GM12878 (cell line): Measurements from ENCODE around the gene ERP29. TPM values are rescaled to one million over a fixed set of nuclear protein-coding genes. Genes with fewer than 3 reads are reported as not detected.
A peak's percentile ranks its signal among the peaks of the same experiment; 100 is the strongest.

ENCODE experiments used
- ATAC-seq: fragments of 200-7000 bp; cut with Tn5 transposase; 3 replicates; pipeline ENCODE4 v1.9.1; 2020; ENCODE audit warnings: mild to moderate bottlenecking, moderate library complexity
- BruUV-seq: library from RNA; stranded (reverse); fragments of 400-500 nt; replicated peaks from 2 replicates; lab custom pipeline; 2021; lab: Mats Ljungman, UMichigan
- CTCF ChIA-PET: fragments of 300-600 bp; sonication (Branson Sonifier 250); formaldehyde crosslinking; extraction: SDS; loops from one replicate; lab custom pipeline; 2021; ENCODE audit warnings: inconsistent platforms; lab: Yijun Ruan, JAX
- POLR2A ChIA-PET: fragments of 350-600 bp; formaldehyde crosslinking; extraction: SDS; loops from one replicate; lab custom pipeline; 2021; ENCODE audit warnings: inconsistent platforms; lab: Charles Lee
- RAD21 ChIA-PET: fragments of 300-600 bp; sonication (Branson Sonifier 250); formaldehyde crosslinking; loops from one replicate; lab custom pipeline; 2023; ENCODE audit warnings: antibody characterized with exemption; ENCODE audit not compliant: unreplicated experiment; lab: Charles Lee
- SMC1A ChIA-PET: fragments of 300-600 bp; sonication (Branson Sonifier 250); formaldehyde crosslinking; loops from one replicate; lab custom pipeline; 2023; ENCODE audit not compliant: unreplicated experiment, uncharacterized antibody; lab: Charles Lee
- DNase-seq: peaks from one replicate; pipeline ENCODE4 v3.0.0-alpha.2; 2011; ENCODE audit warnings: low read depth, low spot score
- FAIRE-seq: peaks from 3 replicates; lab custom pipeline; 2011; peaks lifted over from hg19 to GRCh38; lab: Jason Lieb, UNC
- H2AFZ ChIP-seq: 2 replicates; pipeline ENCODE4 v1.6.0; 2011; ENCODE audit warnings: low read depth, low read length, control low read depth; ENCODE audit not compliant: control insufficient read depth
- H3K27ac ChIP-seq: 2 replicates; pipeline ENCODE4 v1.5.1; 2011; ENCODE audit warnings: control low read depth; ENCODE audit not compliant: control insufficient read depth, insufficient read depth
- H3K27me3 ChIP-seq, 2 experiments: replicated peaks in 1 of 2; 2 replicates each; pipeline versions ENCODE4 v1.6.0 to v1.6.1; 2011; ENCODE audit warnings: low read length in 1 of 2; ENCODE audit not compliant: control insufficient read depth in 2 of 2, insufficient read depth in 2 of 2
- H3K36me3 ChIP-seq, 2 experiments: 2 replicates each; pipeline ENCODE4 v1.5.1; 2011; ENCODE audit warnings: low read length in 1 of 2; ENCODE audit not compliant: control insufficient read depth in 2 of 2, insufficient read depth in 2 of 2
- H3K4me1 ChIP-seq: 2 replicates; pipeline ENCODE4 v1.6.1; 2011; ENCODE audit warnings: mild to moderate bottlenecking, low read length, moderate library complexity, mixed read lengths; ENCODE audit not compliant: control insufficient read depth, insufficient read depth
- H3K4me2 ChIP-seq: 2 replicates; pipeline ENCODE4 v1.6.0; 2011; ENCODE audit warnings: control low read depth; ENCODE audit not compliant: control insufficient read depth, insufficient read depth
- H3K4me3 ChIP-seq: fragments of 200-600 bp; sonication (generic); 2 replicates; pipeline ENCODE4 v1.5.1; 2016
- H3K79me2 ChIP-seq: 2 replicates; pipeline ENCODE4 v1.6.0; 2011; ENCODE audit warnings: low read length; ENCODE audit not compliant: control insufficient read depth, insufficient read depth
- H3K9ac ChIP-seq: 2 replicates; pipeline ENCODE4 v1.8.0; 2011; ENCODE audit warnings: low read length, control low read depth, mixed read lengths; ENCODE audit not compliant: control insufficient read depth, insufficient read depth
- H3K9me3 ChIP-seq: replicated peaks from 3 replicates; pipeline ENCODE4 v1.5.1; 2011; ENCODE audit warnings: mild to moderate bottlenecking, low read length; ENCODE audit not compliant: control insufficient read depth, insufficient read depth
- H4K20me1 ChIP-seq: 2 replicates; pipeline ENCODE4 v1.6.0; 2011; ENCODE audit not compliant: control insufficient read depth, insufficient read depth
- BCL11A ChIP-seq: IDR thresholded peaks from 2 replicates; pipeline ENCODE4 v1.6.1; 2011; ENCODE audit warnings: low read depth, low read length
- POLR2AphosphoS5 ChIP-seq: IDR thresholded peaks from 2 replicates; pipeline ENCODE4 v1.6.1; 2011; ENCODE audit warnings: mild to moderate bottlenecking, low read length, inconsistent platforms
- SIN3A ChIP-seq: IDR thresholded peaks from 2 replicates; pipeline ENCODE4 v1.6.1; 2012; ENCODE audit warnings: low read depth, low read length, improper control_type of control experiment
- SUPT20H ChIP-seq: IDR thresholded peaks from 2 replicates; pipeline ENCODE4 v1.6.1; 2011; ENCODE audit warnings: low read depth, mild to moderate bottlenecking, low read length, moderate library complexity, borderline replicate concordance; ENCODE audit not compliant: control insufficient read depth
- ZNF384 ChIP-seq: IDR thresholded peaks from 2 replicates; pipeline ENCODE4 v1.6.1; 2012; ENCODE audit warnings: low read depth, mild to moderate bottlenecking, low read length, improper control_type of control experiment, borderline replicate concordance
- ZSCAN29 ChIP-seq: fragments of 450-650 bp; IDR thresholded peaks from 2 replicates; pipeline ENCODE4 v1.6.1; 2017; ENCODE audit warnings: mild to moderate bottlenecking, moderate library complexity
- WGBS: methylation state at CpG from one replicate; pipeline ENCODE4 v1.1.6; 2016; ENCODE audit warnings: low lambda C conversion rate; ENCODE audit not compliant: insufficient replicate concordance, insufficient coverage; ENCODE audit errors: missing lambda C conversion rate; 5-methylcytosine and 5-hydroxymethylcytosine counted together
- in situ Hi-C: fragments of 300-500 bp; cut with MboI; formaldehyde crosslinking; loops from 9 replicates; pipeline ENCODE4 v1.14.3; 2018; ENCODE audit warnings: mixed read lengths
- intact Hi-C: fragments of 100-400 bp; cut with micrococcal nuclease; formaldehyde crosslinking; loops from one replicate; pipeline ENCODE4 v1.14.2; 2022; ENCODE audit not compliant: unreplicated experiment
- polyA plus RNA-seq, 11 experiments: library from polyadenylated mRNA; depleted of rRNA in 4 of 11; unstranded in 6 of 11; stranded (reverse) in 5 of 11; fragments of >200 nt; fragmentation: Nextera tagmentation in 4 of 11; fragmentation: Illumina TruSeq in 1 of 11; extraction: Ambion mirVana in 4 of 11; extraction: Trizol in 1 of 11; gene quantifications; 1 replicate in 1 of 11; 2 replicates in 10 of 11; pipeline versions ENCODE4 v1.2.1 to v1.2.3, GENCODE V29; 2011 to 2016; ENCODE audit warnings: inconsistent platforms in 2 of 11, missing spikeins in 2 of 11, low read depth in 1 of 11
- total RNA-seq, 4 experiments: library from RNA; depleted of rRNA in 3 of 4; stranded (reverse); fragments of >200 nt in 3 of 4; fragmentation: Illumina TruSeq in 1 of 4; extraction: Trizol in 1 of 4; gene quantifications; 2 replicates each; pipeline versions ENCODE4 v1.2.1 to v1.2.3, GENCODE V29; 2013 to 2021
- TF ChIP-seq, protein P1 (sequence below): IDR thresholded peaks from 2 replicates; pipeline ENCODE4 v1.6.1; 2011; ENCODE audit warnings: low read depth, low read length, improper control_type of control experiment, borderline replicate concordance
- TF ChIP-seq, protein P2 (sequence below): fragments of 450-650 bp; formaldehyde crosslinking; IDR thresholded peaks from 2 replicates; pipeline ENCODE4 v1.4.0; 2020; ENCODE audit warnings: mild to moderate bottlenecking, moderate library complexity
- TF ChIP-seq, protein P3 (sequence below): fragments of 450-650 bp; IDR thresholded peaks from 2 replicates; pipeline ENCODE4 v1.6.1; 2018; ENCODE audit warnings: borderline replicate concordance, mild to moderate bottlenecking; ENCODE audit not compliant: partially characterized antibody
- TF ChIP-seq, protein P4 (sequence below): fragments of 450-650 bp; conservative IDR thresholded peaks from 2 replicates; pipeline ENCODE4 v1.6.1; 2017; ENCODE audit warnings: mild to moderate bottlenecking, moderate library complexity

Gene ERP29
- total and polyA plus RNA-seq, 10 of the 15 experiments (the other 5 are each of a cell fraction or from before 2014, with no cell fraction given): 46.7 to 146 (median 107) TPM

DNA sequence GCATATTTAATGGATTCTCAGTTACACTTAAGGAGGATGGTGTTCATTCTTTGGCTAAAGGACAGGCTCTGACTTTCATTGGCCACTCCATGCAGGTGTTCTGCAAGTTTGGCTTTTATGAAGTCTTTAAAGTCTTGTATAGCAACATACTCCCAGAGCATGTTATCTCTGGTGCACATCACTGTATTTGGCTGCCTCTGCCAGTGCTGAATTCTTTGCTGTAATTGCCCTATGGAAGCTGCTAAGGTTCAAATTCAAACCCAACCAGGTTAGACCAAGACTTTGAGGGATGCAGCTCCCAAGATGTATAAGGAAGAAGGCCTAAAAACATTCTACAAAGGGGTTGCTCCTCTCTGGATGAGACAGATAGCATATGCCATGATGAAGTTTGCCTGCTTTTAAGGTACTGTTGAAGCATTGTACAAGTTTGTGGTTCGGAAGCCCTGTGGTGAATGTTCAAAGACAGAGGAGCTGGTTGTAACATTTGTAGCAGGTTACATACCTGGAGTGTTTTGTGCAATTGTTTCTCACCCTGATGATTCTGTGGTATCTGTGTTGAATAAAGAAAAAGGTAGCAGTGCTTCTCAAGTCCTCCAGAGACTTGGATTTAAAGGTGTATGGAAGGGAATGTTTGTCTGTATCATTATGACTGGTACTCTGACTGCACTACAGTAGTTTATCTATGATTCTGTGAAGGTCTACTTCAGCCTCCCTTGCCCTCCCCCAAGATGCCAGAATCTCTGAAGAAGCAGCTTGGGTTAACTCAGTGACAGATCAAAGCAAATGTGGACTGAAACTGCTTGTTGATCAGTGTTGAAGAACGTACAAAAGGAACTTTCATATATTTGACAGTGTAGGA, 19.7 kb upstream of the ERP29 start:
- Histone ChIP-seq H4K20me1 (no peaks in the 10 kb centered on the region), H3K4me1 (peaks cover 32% of the 10 kb centered on the region), H3K4me3 (peak overlapping the region; percentile 49), H3K36me3 (no peaks in the 10 kb centered on the region), H3K79me2 (no peaks in the 10 kb centered on the region), H3K27ac (no peak overlapping the region), H2AFZ (no peak overlapping the region), H3K9ac (no peak overlapping the region), H3K27me3 (no peaks in the 10 kb centered on the region), H3K4me2 (peak overlapping the region; percentile 85), H3K9me3 (no peaks in the 10 kb centered on the region)
- POLR2A ChIA-PET: interaction anchor here (1.2 to 2.6 kb wide), 4 partner anchors 14 to 21 kb away, joined by 3 to 9 read pairs (median 4); partner anchors contain the start of genes ERP29 and TMEM116
- ATAC-seq: peak; percentile 85
- SMC1A ChIA-PET: interaction anchor here (0.7 to 4.9 kb wide), 5 partner anchors 13 to 49 kb away, joined by 3 to 51 read pairs (median 3); partner anchors contain the start of genes ERP29 and TMEM116
- WGBS: 48% methylated on average over 2 of the region's 2 CpGs
- DNase-seq: peak; percentile 43
- no TSS peak for BruUV-seq
- in situ Hi-C loops: no loop called here
- intact Hi-C loops: loop anchor here (1.0 to 5.0 kb wide), 2 partner anchors 21 to 46 kb away; no protein-coding TSS in a partner anchor
- RAD21 ChIA-PET: interaction anchor here (0.7 to 5.6 kb wide), 2 partner anchors 9 to 20 kb away, joined by 3 to 50 read pairs; partner anchors contain the start of genes ERP29 and TMEM116
- CTCF ChIA-PET: interaction anchor here (0.7 to 3.8 kb wide), 5 partner anchors 11 to 240 kb away, joined by 3 to 18 read pairs (median 5); partner anchors contain the start of genes ERP29 and TMEM116
- peak; percentile 18 for FAIRE-seq
- TF ChIP-seq POLR2AphosphoS5 (no peak), BCL11A (no peak), SIN3A (no peak), ZNF384 (no peak), ZSCAN29 (no peak), SUPT20H (no peak)
- TF ChIP-seq, protein P1, sequence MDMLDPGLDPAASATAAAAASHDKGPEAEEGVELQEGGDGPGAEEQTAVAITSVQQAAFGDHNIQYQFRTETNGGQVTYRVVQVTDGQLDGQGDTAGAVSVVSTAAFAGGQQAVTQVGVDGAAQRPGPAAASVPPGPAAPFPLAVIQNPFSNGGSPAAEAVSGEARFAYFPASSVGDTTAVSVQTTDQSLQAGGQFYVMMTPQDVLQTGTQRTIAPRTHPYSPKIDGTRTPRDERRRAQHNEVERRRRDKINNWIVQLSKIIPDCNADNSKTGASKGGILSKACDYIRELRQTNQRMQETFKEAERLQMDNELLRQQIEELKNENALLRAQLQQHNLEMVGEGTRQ: no peak
- TF ChIP-seq, protein P2, sequence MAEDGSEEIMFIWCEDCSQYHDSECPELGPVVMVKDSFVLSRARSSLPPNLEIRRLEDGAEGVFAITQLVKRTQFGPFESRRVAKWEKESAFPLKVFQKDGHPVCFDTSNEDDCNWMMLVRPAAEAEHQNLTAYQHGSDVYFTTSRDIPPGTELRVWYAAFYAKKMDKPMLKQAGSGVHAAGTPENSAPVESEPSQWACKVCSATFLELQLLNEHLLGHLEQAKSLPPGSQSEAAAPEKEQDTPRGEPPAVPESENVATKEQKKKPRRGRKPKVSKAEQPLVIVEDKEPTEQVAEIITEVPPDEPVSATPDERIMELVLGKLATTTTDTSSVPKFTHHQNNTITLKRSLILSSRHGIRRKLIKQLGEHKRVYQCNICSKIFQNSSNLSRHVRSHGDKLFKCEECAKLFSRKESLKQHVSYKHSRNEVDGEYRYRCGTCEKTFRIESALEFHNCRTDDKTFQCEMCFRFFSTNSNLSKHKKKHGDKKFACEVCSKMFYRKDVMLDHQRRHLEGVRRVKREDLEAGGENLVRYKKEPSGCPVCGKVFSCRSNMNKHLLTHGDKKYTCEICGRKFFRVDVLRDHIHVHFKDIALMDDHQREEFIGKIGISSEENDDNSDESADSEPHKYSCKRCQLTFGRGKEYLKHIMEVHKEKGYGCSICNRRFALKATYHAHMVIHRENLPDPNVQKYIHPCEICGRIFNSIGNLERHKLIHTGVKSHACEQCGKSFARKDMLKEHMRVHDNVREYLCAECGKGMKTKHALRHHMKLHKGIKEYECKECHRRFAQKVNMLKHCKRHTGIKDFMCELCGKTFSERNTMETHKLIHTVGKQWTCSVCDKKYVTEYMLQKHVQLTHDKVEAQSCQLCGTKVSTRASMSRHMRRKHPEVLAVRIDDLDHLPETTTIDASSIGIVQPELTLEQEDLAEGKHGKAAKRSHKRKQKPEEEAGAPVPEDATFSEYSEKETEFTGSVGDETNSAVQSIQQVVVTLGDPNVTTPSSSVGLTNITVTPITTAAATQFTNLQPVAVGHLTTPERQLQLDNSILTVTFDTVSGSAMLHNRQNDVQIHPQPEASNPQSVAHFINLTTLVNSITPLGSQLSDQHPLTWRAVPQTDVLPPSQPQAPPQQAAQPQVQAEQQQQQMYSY: no peak
- TF ChIP-seq, protein P3, sequence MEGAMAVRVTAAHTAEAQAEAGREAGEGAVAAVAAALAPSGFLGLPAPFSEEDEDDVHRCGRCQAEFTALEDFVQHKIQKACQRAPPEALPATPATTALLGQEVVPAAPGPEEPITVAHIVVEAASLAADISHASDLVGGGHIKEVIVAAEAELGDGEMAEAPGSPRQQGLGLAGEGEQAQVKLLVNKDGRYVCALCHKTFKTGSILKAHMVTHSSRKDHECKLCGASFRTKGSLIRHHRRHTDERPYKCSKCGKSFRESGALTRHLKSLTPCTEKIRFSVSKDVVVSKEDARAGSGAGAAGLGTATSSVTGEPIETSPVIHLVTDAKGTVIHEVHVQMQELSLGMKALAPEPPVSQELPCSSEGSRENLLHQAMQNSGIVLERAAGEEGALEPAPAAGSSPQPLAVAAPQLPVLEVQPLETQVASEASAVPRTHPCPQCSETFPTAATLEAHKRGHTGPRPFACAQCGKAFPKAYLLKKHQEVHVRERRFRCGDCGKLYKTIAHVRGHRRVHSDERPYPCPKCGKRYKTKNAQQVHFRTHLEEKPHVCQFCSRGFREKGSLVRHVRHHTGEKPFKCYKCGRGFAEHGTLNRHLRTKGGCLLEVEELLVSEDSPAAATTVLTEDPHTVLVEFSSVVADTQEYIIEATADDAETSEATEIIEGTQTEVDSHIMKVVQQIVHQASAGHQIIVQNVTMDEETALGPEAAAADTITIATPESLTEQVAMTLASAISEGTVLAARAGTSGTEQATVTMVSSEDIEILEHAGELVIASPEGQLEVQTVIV: no peak
- TF ChIP-seq, protein P4, sequence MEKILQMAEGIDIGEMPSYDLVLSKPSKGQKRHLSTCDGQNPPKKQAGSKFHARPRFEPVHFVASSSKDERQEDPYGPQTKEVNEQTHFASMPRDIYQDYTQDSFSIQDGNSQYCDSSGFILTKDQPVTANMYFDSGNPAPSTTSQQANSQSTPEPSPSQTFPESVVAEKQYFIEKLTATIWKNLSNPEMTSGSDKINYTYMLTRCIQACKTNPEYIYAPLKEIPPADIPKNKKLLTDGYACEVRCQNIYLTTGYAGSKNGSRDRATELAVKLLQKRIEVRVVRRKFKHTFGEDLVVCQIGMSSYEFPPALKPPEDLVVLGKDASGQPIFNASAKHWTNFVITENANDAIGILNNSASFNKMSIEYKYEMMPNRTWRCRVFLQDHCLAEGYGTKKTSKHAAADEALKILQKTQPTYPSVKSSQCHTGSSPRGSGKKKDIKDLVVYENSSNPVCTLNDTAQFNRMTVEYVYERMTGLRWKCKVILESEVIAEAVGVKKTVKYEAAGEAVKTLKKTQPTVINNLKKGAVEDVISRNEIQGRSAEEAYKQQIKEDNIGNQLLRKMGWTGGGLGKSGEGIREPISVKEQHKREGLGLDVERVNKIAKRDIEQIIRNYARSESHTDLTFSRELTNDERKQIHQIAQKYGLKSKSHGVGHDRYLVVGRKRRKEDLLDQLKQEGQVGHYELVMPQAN: no peak
